HepG2 (cell line): ENCODE results near the gene GGACT. TPM values are rescaled to one million over a fixed set of nuclear protein-coding genes. Genes with fewer than 3 reads are reported as not detected.

ENCODE experiments used
- ATAC-seq: fragments of 200-7000 bp; cut with Tn5 transposase; 3 replicates; pipeline ENCODE4 v1.9.1; 2020; ENCODE audit warnings: mild to moderate bottlenecking, moderate library complexity
- BruUV-seq: library from RNA; stranded (reverse); fragments of 400-500 nt; replicated peaks from 2 replicates; lab custom pipeline; 2021; lab: Mats Ljungman, UMichigan
- CTCF ChIA-PET: fragments of 300-600 bp; formaldehyde crosslinking; extraction: SDS; loops from one replicate; lab custom pipeline; 2021; ENCODE audit warnings: low total read pairs, inconsistent platforms, low intra/inter-chr PET ratio; lab: Yijun Ruan, JAX
- POLR2A ChIA-PET: fragments of 350-600 bp; sonication (Branson Sonifier 250); formaldehyde crosslinking; loops from one replicate; lab custom pipeline; 2020; ENCODE audit warnings: antibody characterized with exemption, inconsistent platforms; lab: Yijun Ruan, JAX
- DNase-seq: peaks from one replicate; pipeline ENCODE4 v3.0.0-alpha.2; 2015; ENCODE audit warnings: low spot score
- FAIRE-seq: peaks from 3 replicates; lab custom pipeline; 2011; peaks lifted over from hg19 to GRCh38; lab: Jason Lieb, UNC
- H2AFZ ChIP-seq: one replicate; pipeline ENCODE4 v1.6.1; 2011; ENCODE audit warnings: low read length, inconsistent platforms
- H3K27ac ChIP-seq: fragments of 300-600 bp; 3 replicates; pipeline ENCODE4 v1.8.0; 2011; ENCODE audit warnings: mixed run types, mild to moderate bottlenecking, mixed read lengths, low read length, inconsistent platforms; ENCODE audit not compliant: insufficient read depth; ENCODE audit errors: extremely low read length
- H3K27me3 ChIP-seq, 2 experiments: fragments of 200-600 bp in 1 of 2; 2 replicates in 1 of 2; 3 replicates in 1 of 2; pipeline versions ENCODE4 v1.6.0 to v1.8.0; 2011; ENCODE audit warnings: low read length in 2 of 2, mild to moderate bottlenecking in 2 of 2, moderate library complexity in 2 of 2, inconsistent platforms in 1 of 2; ENCODE audit not compliant: insufficient read depth in 2 of 2, control insufficient read depth in 1 of 2
- H3K36me3 ChIP-seq, 2 experiments: fragments of 200-600 bp in 1 of 2; replicated peaks in 1 of 2; 2 replicates in 1 of 2; 3 replicates in 1 of 2; pipeline versions ENCODE4 v1.5.1 to v1.8.0; 2011; ENCODE audit warnings: low read length in 2 of 2, inconsistent platforms in 1 of 2; ENCODE audit not compliant: insufficient read depth in 2 of 2, control insufficient read depth in 1 of 2
- H3K4me1 ChIP-seq: 2 replicates; pipeline ENCODE4 v1.5.1; 2012; ENCODE audit warnings: low read length, inconsistent platforms; ENCODE audit not compliant: insufficient read depth
- H3K4me2 ChIP-seq: 2 replicates; pipeline ENCODE4 v1.6.0; 2011; ENCODE audit warnings: low read depth, low read length, inconsistent platforms
- H3K4me3 ChIP-seq, 3 experiments: fragments of 200-600 bp in 1 of 3; sonication (generic), shearing (Covaris generic) in 1 of 3; replicated peaks in 1 of 3; 2 replicates each; pipeline ENCODE4 v1.5.1; 2011 to 2016; ENCODE audit warnings: low read length in 3 of 3, inconsistent platforms in 2 of 3, low read depth in 2 of 3, mild to moderate bottlenecking in 2 of 3, control low read depth in 1 of 3, mixed read lengths in 1 of 3; ENCODE audit not compliant: insufficient read depth in 1 of 3
- H3K79me2 ChIP-seq: one replicate; pipeline ENCODE4 v1.6.1; 2011; ENCODE audit warnings: low read length, inconsistent platforms; ENCODE audit not compliant: insufficient read depth
- H3K9ac ChIP-seq: 2 replicates; pipeline ENCODE4 v1.6.0; 2011; ENCODE audit warnings: mild to moderate bottlenecking, low read depth, low read length, inconsistent platforms; ENCODE audit not compliant: insufficient read depth
- H3K9me3 ChIP-seq: 2 replicates; pipeline ENCODE4 v1.5.1; 2012; ENCODE audit warnings: mild to moderate bottlenecking, low read length
- H4K20me1 ChIP-seq: 2 replicates; pipeline ENCODE4 v1.6.0; 2011; ENCODE audit warnings: inconsistent platforms, mild to moderate bottlenecking, low read length, moderate library complexity; ENCODE audit not compliant: insufficient read depth
- NR2F6 ChIP-seq, 2 experiments: IDR thresholded peaks; 2 replicates each; pipeline ENCODE4 v1.6.1; 2016; ENCODE audit warnings: antibody characterized with exemption in 1 of 2, mild to moderate bottlenecking in 1 of 2
- PPARG ChIP-seq: conservative IDR thresholded peaks from 2 replicates; pipeline ENCODE4 v1.6.1; 2016; ENCODE audit warnings: missing biosample characterization, missing genetic modification reagents
- SALL1 ChIP-seq: sonication (generic); formaldehyde crosslinking; IDR thresholded peaks from 2 replicates; pipeline ENCODE4 v1.8.0; 2022; ENCODE audit warnings: mild to moderate bottlenecking, missing genetic modification reagents
- ZBTB7A ChIP-seq: sonication (generic); formaldehyde crosslinking; IDR thresholded peaks from 2 replicates; pipeline ENCODE4 v1.8.0; 2022; ENCODE audit warnings: mild to moderate bottlenecking, missing genetic modification reagents
- ZFP62 ChIP-seq: sonication (generic); formaldehyde crosslinking; IDR thresholded peaks from 2 replicates; pipeline ENCODE4 v1.4.0; 2020; ENCODE audit warnings: missing genetic modification reagents
- ZNF234 ChIP-seq: sonication (generic); formaldehyde crosslinking; conservative IDR thresholded peaks from 2 replicates; pipeline ENCODE4 v1.5.1; 2020; ENCODE audit warnings: mild to moderate bottlenecking, missing genetic modification reagents
- ZNF337 ChIP-seq: sonication (generic); formaldehyde crosslinking; IDR thresholded peaks from 2 replicates; pipeline ENCODE4 v1.5.1; 2020; ENCODE audit warnings: missing genetic modification reagents, low read depth, mild to moderate bottlenecking, borderline replicate concordance
- ZSCAN29 ChIP-seq: sonication (generic); formaldehyde crosslinking; conservative IDR thresholded peaks from 2 replicates; pipeline ENCODE4 v1.4.0; 2020; ENCODE audit warnings: mild to moderate bottlenecking, missing genetic modification reagents
- ZSCAN30 ChIP-seq: sonication (generic); formaldehyde crosslinking; IDR thresholded peaks from 2 replicates; pipeline ENCODE4 v1.5.0; 2020; ENCODE audit warnings: mild to moderate bottlenecking, missing genetic modification reagents
- WGBS: methylation state at CpG from one replicate; pipeline ENCODE4 v1.1.6; 2017; ENCODE audit warnings: low lambda C conversion rate; 5-methylcytosine and 5-hydroxymethylcytosine counted together
- in situ Hi-C: cut with HindIII; loops from 2 replicates; pipeline ENCODE4 v1.10.0; 2017; ENCODE audit warnings: low pct_unique_long_range_greater_than_20kb; ENCODE audit not compliant: extremely low pct_ligation_motif_present
- intact Hi-C: fragments of 100-400 bp; cut with micrococcal nuclease; formaldehyde crosslinking; loops from one replicate; pipeline ENCODE4 v1.10.0; 2022; ENCODE audit not compliant: unreplicated experiment
- polyA plus RNA-seq, 8 experiments: library from polyadenylated mRNA; depleted of rRNA in 3 of 8; stranded (reverse) in 7 of 8; unstranded in 1 of 8; fragments of >200 nt; fragmentation: Illumina TruSeq in 4 of 8; extraction: Trizol in 4 of 8; gene quantifications; 2 replicates each; pipeline versions ENCODE4 v1.2.1 to v1.2.3, GENCODE V29; 2011 to 2016; ENCODE audit warnings: low read depth in 4 of 8, missing spikeins in 1 of 8, mixed read lengths in 1 of 8; ENCODE audit not compliant: insufficient read depth in 1 of 8
- total RNA-seq, 5 experiments: library from RNA; depleted of rRNA; stranded (reverse); fragments of >200 nt; fragmentation: Illumina TruSeq; extraction: Trizol; gene quantifications; 2 replicates each; pipeline ENCODE4 v1.2.3, GENCODE V29; 2016; ENCODE audit warnings: low read depth in 1 of 5
- TF ChIP-seq, protein P1 (sequence below): IDR thresholded peaks from 2 replicates; pipeline ENCODE4 v1.6.1; 2018; ENCODE audit warnings: missing genetic modification reagents, mild to moderate bottlenecking, missing compliant biosample characterization

Gene GGACT
- total and polyA plus RNA-seq, 2 of the 13 experiments (the other 11 are each of a cell fraction or from before 2014, with no cell fraction given): 1.7 to 1.9 TPM

DNA sequence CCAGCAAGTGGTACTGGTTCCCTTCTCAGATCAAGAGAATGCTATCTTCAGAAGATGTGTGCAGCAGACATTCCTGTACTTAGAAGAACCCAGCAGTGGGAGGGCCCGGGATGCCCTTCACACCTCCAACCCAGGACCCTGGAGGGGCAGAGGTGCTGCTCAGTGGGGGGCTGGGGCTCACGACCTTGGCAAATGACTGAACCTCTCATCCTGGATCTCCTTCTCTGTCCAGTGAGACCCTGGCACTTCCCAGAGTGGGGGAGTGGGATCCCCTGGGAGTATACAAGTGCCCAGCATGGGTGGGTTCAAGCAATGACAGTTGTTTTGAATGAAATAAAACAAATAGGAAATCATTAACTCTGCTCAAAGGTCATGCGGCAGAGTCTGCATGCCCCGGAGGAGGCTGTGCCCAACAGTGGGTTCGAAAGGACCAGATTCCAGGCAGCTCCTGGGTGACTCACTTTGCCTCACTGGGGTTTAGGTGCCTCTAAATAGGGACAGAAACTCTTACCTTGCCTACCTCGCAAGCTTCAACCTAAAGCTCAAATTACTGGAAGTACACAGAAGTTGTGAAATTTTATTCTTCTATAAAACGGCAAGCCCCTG is 26.9 kb downstream of the GGACT start (continued):
- TF ChIP-seq ZSCAN29 (CRISPR knock-in tag) (no peak), NR2F6 (IDR thresholded peaks at IDR 0.05) (no peak), NR2F6 (CRISPR knock-in tag; IDR thresholded peaks at IDR 0.05) (peak; percentile 40; the same call in 1 of the 2 replicates), PPARG (peak; percentile 59; the same call in 1 of the 2 replicates), ZBTB7A (0 out of 2 replicates have a peak, but pooled peaks have one; percentile 23), ZSCAN30 (CRISPR knock-in tag) (no peak), ZNF337 (no peak), SALL1 (CRISPR knock-in tag) (peak; percentile 36; the same call in 1 of the 2 replicates)
- TF ChIP-seq, protein P1, sequence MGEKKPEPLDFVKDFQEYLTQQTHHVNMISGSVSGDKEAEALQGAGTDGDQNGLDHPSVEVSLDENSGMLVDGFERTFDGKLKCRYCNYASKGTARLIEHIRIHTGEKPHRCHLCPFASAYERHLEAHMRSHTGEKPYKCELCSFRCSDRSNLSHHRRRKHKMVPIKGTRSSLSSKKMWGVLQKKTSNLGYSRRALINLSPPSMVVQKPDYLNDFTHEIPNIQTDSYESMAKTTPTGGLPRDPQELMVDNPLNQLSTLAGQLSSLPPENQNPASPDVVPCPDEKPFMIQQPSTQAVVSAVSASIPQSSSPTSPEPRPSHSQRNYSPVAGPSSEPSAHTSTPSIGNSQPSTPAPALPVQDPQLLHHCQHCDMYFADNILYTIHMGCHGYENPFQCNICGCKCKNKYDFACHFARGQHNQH: 0 out of 2 replicates have a peak, but pooled peaks have one; percentile 14

DNA sequence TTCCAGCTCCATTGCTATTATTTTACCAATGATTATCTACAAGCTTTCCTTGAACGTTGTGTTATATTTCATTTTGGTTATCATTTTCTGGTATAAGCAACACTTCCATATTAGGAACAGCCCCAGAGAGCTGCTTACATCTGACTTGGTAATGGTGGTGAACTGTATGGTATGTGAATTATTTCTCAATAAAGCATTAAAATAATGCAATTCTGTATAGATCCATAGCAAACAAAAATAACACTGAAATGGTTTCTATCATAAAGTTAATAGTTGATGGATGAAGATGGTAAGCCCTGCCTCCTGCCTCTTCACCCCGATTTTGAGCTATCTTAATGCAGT is 27.5 kb downstream of the GGACT start:
- ChIA-PET CTCF (no interaction called here), POLR2A (no interaction called here)
- H3K36me3 ChIP-seq: no peaks in the 10 kb centered on the region
- no peak for FAIRE-seq
- in situ Hi-C loops (no loop called here), intact Hi-C loops (no loop called here)
- no peaks in the 10 kb centered on the region for H3K79me2 ChIP-seq
- DNase-seq: no peak
- peaks cover 64% of the 10 kb centered on the region for H3K4me1 ChIP-seq
- no peak overlapping the region for H3K9ac ChIP-seq
- H3K4me3 ChIP-seq: no peak overlapping the region
- no peak overlapping the region for H2AFZ ChIP-seq
- no peaks in the 10 kb centered on the region for H4K20me1 ChIP-seq
- ATAC-seq: no peak
- H3K27me3 ChIP-seq: no peaks in the 10 kb centered on the region
- no peak overlapping the region; the same call in 1 of the 2 replicates for H3K4me2 ChIP-seq
- 71% methylated on average over 2 of the region's 2 CpGs for WGBS
- no peak for TF ChIP-seq ZFP62 (CRISPR knock-in tag)
- no peak for TF ChIP-seq ZNF234 (CRISPR knock-in tag)
- no peak overlapping the region for H3K27ac ChIP-seq
- no peaks in the 10 kb centered on the region for H3K9me3 ChIP-seq
- no TSS peak for BruUV-seq
